GM12878 (cell line): Measurements from ENCODE around the gene ITIH5. TPM values are rescaled to one million over a fixed set of nuclear protein-coding genes. Genes with fewer than 3 reads are reported as not detected.

Experiments
- ATAC-seq: fragments of 200-7000 bp; cut with Tn5 transposase; 3 replicates; pipeline ENCODE4 v1.9.1; 2020; ENCODE audit warnings: mild to moderate bottlenecking, moderate library complexity
- BruUV-seq: library from RNA; stranded (reverse); fragments of 400-500 nt; replicated peaks from 2 replicates; lab custom pipeline; 2021; lab: Mats Ljungman, UMichigan
- CTCF ChIA-PET: fragments of 300-600 bp; sonication (Branson Sonifier 250); formaldehyde crosslinking; extraction: SDS; loops from one replicate; lab custom pipeline; 2021; ENCODE audit warnings: inconsistent platforms; lab: Yijun Ruan, JAX
- POLR2A ChIA-PET: fragments of 350-600 bp; formaldehyde crosslinking; extraction: SDS; loops from one replicate; lab custom pipeline; 2021; ENCODE audit warnings: inconsistent platforms; lab: Charles Lee
- RAD21 ChIA-PET: fragments of 300-600 bp; sonication (Branson Sonifier 250); formaldehyde crosslinking; loops from one replicate; lab custom pipeline; 2023; ENCODE audit warnings: antibody characterized with exemption; ENCODE audit not compliant: unreplicated experiment; lab: Charles Lee
- SMC1A ChIA-PET: fragments of 300-600 bp; sonication (Branson Sonifier 250); formaldehyde crosslinking; loops from one replicate; lab custom pipeline; 2023; ENCODE audit not compliant: unreplicated experiment, uncharacterized antibody; lab: Charles Lee
- DNase-seq: peaks from one replicate; pipeline ENCODE4 v3.0.0-alpha.2; 2011; ENCODE audit warnings: low read depth, low spot score
- FAIRE-seq: peaks from 3 replicates; lab custom pipeline; 2011; peaks lifted over from hg19 to GRCh38; lab: Jason Lieb, UNC
- H2AFZ ChIP-seq: 2 replicates; pipeline ENCODE4 v1.6.0; 2011; ENCODE audit warnings: low read depth, low read length, control low read depth; ENCODE audit not compliant: control insufficient read depth
- H3K27ac ChIP-seq: 2 replicates; pipeline ENCODE4 v1.5.1; 2011; ENCODE audit warnings: control low read depth; ENCODE audit not compliant: control insufficient read depth, insufficient read depth
- H3K27me3 ChIP-seq, 2 experiments: replicated peaks in 1 of 2; 2 replicates each; pipeline versions ENCODE4 v1.6.0 to v1.6.1; 2011; ENCODE audit warnings: low read length in 1 of 2; ENCODE audit not compliant: control insufficient read depth in 2 of 2, insufficient read depth in 2 of 2
- H3K36me3 ChIP-seq, 2 experiments: 2 replicates each; pipeline ENCODE4 v1.5.1; 2011; ENCODE audit warnings: low read length in 1 of 2; ENCODE audit not compliant: control insufficient read depth in 2 of 2, insufficient read depth in 2 of 2
- H3K4me1 ChIP-seq: 2 replicates; pipeline ENCODE4 v1.6.1; 2011; ENCODE audit warnings: mild to moderate bottlenecking, low read length, moderate library complexity, mixed read lengths; ENCODE audit not compliant: control insufficient read depth, insufficient read depth
- H3K4me2 ChIP-seq: 2 replicates; pipeline ENCODE4 v1.6.0; 2011; ENCODE audit warnings: control low read depth; ENCODE audit not compliant: control insufficient read depth, insufficient read depth
- H3K4me3 ChIP-seq: fragments of 200-600 bp; sonication (generic); 2 replicates; pipeline ENCODE4 v1.5.1; 2016
- H3K79me2 ChIP-seq: 2 replicates; pipeline ENCODE4 v1.6.0; 2011; ENCODE audit warnings: low read length; ENCODE audit not compliant: control insufficient read depth, insufficient read depth
- H3K9ac ChIP-seq: 2 replicates; pipeline ENCODE4 v1.8.0; 2011; ENCODE audit warnings: low read length, control low read depth, mixed read lengths; ENCODE audit not compliant: control insufficient read depth, insufficient read depth
- H3K9me3 ChIP-seq: replicated peaks from 3 replicates; pipeline ENCODE4 v1.5.1; 2011; ENCODE audit warnings: mild to moderate bottlenecking, low read length; ENCODE audit not compliant: control insufficient read depth, insufficient read depth
- H4K20me1 ChIP-seq: 2 replicates; pipeline ENCODE4 v1.6.0; 2011; ENCODE audit not compliant: control insufficient read depth, insufficient read depth
- CBFB ChIP-seq: IDR thresholded peaks from 2 replicates; pipeline ENCODE4 v1.6.1; 2016; ENCODE audit warnings: antibody characterized with exemption, low read depth
- CBX5 ChIP-seq: sonication (generic); IDR thresholded peaks from 2 replicates; pipeline ENCODE4 v1.6.1; 2016; ENCODE audit warnings: low read depth, moderate library complexity, mild to moderate bottlenecking, inconsistent platforms
- CEBPB ChIP-seq, 2 experiments: fragments of 150-350 bp in 1 of 2; IDR thresholded peaks; 2 replicates each; pipeline ENCODE4 v1.6.1; 2012 to 2014; ENCODE audit warnings: low read depth in 2 of 2, low read length in 2 of 2, borderline replicate concordance in 1 of 2, inconsistent platforms in 1 of 2
- GABPA ChIP-seq: IDR thresholded peaks from 2 replicates; pipeline ENCODE4 v1.6.1; 2014; ENCODE audit warnings: antibody characterized with exemption, low read depth, mild to moderate bottlenecking, inconsistent platforms
- HDGF ChIP-seq: fragments of 450-650 bp; IDR thresholded peaks from 2 replicates; pipeline ENCODE4 v1.6.1; 2016; ENCODE audit warnings: antibody characterized with exemption
- IKZF1 ChIP-seq: fragments of 450-650 bp; conservative IDR thresholded peaks from 2 replicates; pipeline ENCODE4 v1.6.1; 2017; ENCODE audit warnings: antibody characterized with exemption, mild to moderate bottlenecking
- JUNB ChIP-seq: IDR thresholded peaks from 2 replicates; pipeline ENCODE4 v1.6.1; 2016; ENCODE audit warnings: antibody characterized with exemption, mild to moderate bottlenecking
- NR2C2 ChIP-seq: IDR thresholded peaks from 2 replicates; pipeline ENCODE4 v1.6.1; 2011; ENCODE audit warnings: borderline replicate concordance, low read depth; ENCODE audit not compliant: control insufficient read depth, insufficient read length
- POU2F2 ChIP-seq: IDR thresholded peaks from 3 replicates; pipeline ENCODE4 v1.6.1; 2011; ENCODE audit warnings: low read depth, mild to moderate bottlenecking, low read length, borderline replicate concordance
- SMAD1 ChIP-seq: fragments of 450-650 bp; IDR thresholded peaks from 2 replicates; pipeline ENCODE4 v1.6.1; 2018; ENCODE audit warnings: mild to moderate bottlenecking, low read depth; ENCODE audit not compliant: partially characterized antibody
- SP1 ChIP-seq: IDR thresholded peaks from one replicate; pipeline ENCODE4 v1.6.1; 2011; ENCODE audit warnings: low read depth, low read length
- TAF1 ChIP-seq: IDR thresholded peaks from 2 replicates; pipeline ENCODE4 v1.6.1; 2011; ENCODE audit warnings: mild to moderate bottlenecking, low read depth, low read length, borderline replicate concordance
- WGBS: methylation state at CpG from one replicate; pipeline ENCODE4 v1.1.6; 2016; ENCODE audit warnings: low lambda C conversion rate; ENCODE audit not compliant: insufficient replicate concordance, insufficient coverage; ENCODE audit errors: missing lambda C conversion rate; 5-methylcytosine and 5-hydroxymethylcytosine counted together
- in situ Hi-C: fragments of 300-500 bp; cut with MboI; formaldehyde crosslinking; loops from 9 replicates; pipeline ENCODE4 v1.14.3; 2018; ENCODE audit warnings: mixed read lengths
- intact Hi-C: fragments of 100-400 bp; cut with micrococcal nuclease; formaldehyde crosslinking; loops from one replicate; pipeline ENCODE4 v1.14.2; 2022; ENCODE audit not compliant: unreplicated experiment
- polyA plus RNA-seq, 11 experiments: library from polyadenylated mRNA; depleted of rRNA in 4 of 11; unstranded in 6 of 11; stranded (reverse) in 5 of 11; fragments of >200 nt; fragmentation: Nextera tagmentation in 4 of 11; fragmentation: Illumina TruSeq in 1 of 11; extraction: Ambion mirVana in 4 of 11; extraction: Trizol in 1 of 11; gene quantifications; 1 replicate in 1 of 11; 2 replicates in 10 of 11; pipeline versions ENCODE4 v1.2.1 to v1.2.3, GENCODE V29; 2011 to 2016; ENCODE audit warnings: inconsistent platforms in 2 of 11, missing spikeins in 2 of 11, low read depth in 1 of 11
- total RNA-seq, 4 experiments: library from RNA; depleted of rRNA in 3 of 4; stranded (reverse); fragments of >200 nt in 3 of 4; fragmentation: Illumina TruSeq in 1 of 4; extraction: Trizol in 1 of 4; gene quantifications; 2 replicates each; pipeline versions ENCODE4 v1.2.1 to v1.2.3, GENCODE V29; 2013 to 2021
- TF ChIP-seq, protein P1 (sequence below): IDR thresholded peaks from 2 replicates; pipeline ENCODE4 v1.6.1; 2011; ENCODE audit warnings: borderline replicate concordance, low read depth, mild to moderate bottlenecking, moderate library complexity, mixed read lengths, low read length; ENCODE audit not compliant: insufficient read depth; ENCODE audit errors: extremely low read length
- TF ChIP-seq, protein P2 (sequence below): fragments of 450-650 bp; IDR thresholded peaks from 2 replicates; pipeline ENCODE4 v1.6.1; 2016; ENCODE audit warnings: mild to moderate bottlenecking
- TF ChIP-seq, protein P3 (sequence below): IDR thresholded peaks from 2 replicates; pipeline ENCODE4 v1.6.1; 2011; ENCODE audit warnings: low read depth, low read length, improper control_type of control experiment, borderline replicate concordance

Gene ITIH5
- total and polyA plus RNA-seq, 10 of the 15 experiments (the other 5 are each of a cell fraction or from before 2014, with no cell fraction given): 0.14 to 0.43 (median 0.21) TPM; not detected in 7

DNA sequence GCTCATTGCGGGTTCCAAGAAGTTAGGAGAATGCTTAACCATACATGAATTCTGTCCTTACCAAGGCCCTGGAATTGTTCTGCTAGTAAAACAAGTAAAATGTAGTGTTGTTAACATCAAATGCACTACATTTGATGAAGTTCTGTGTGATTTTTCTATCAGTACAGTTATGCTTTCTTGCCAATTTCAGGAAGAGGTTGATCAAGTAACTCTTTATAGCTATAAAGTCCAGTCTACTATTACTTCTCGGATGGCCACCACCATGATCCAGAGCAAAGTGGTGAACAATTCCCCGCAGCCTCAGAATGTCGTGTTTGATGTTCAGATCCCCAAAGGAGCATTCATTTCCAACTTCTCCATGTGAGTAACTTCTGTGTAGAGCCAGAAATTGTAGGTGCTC, 42.1 kb upstream of the ITIH5 start (continued):
- TF ChIP-seq, protein P1, sequence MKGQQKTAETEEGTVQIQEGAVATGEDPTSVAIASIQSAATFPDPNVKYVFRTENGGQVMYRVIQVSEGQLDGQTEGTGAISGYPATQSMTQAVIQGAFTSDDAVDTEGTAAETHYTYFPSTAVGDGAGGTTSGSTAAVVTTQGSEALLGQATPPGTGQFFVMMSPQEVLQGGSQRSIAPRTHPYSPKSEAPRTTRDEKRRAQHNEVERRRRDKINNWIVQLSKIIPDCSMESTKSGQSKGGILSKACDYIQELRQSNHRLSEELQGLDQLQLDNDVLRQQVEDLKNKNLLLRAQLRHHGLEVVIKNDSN: no peak
- no peak for TF ChIP-seq SP1

- no peak overlapping the region for H3K4me2 ChIP-seq
- ChIA-PET CTCF (interaction anchor here (0.9 to 2.4 kb wide), 5 partner anchors 10 to 183 kb away, joined by 3 to 11 read pairs (median 5); no protein-coding TSS in a partner anchor), SMC1A (interaction anchor here (1.0 to 1.1 kb wide), 3 partner anchors 15 to 182 kb away, joined by 3 to 4 read pairs (median 3); no protein-coding TSS in a partner anchor), POLR2A (no interaction called here), RAD21 (interaction anchor here (1.1 to 1.5 kb wide), 2 partner anchors 21 to 183 kb away, joined by 6 read pairs; no protein-coding TSS in a partner anchor)
- no peaks in the 10 kb centered on the region for H3K4me1 ChIP-seq
- BruUV-seq: no TSS peak
- no peaks in the 10 kb centered on the region for H3K79me2 ChIP-seq
- no peak for DNase-seq
- H4K20me1 ChIP-seq: no peaks in the 10 kb centered on the region
- no peak for FAIRE-seq
- H3K4me3 ChIP-seq: no peak overlapping the region
- H3K27me3 ChIP-seq: peaks cover 0 to 10% of the 10 kb centered on the region in 2 experiments; a peak in 3 of 4 replicates
- no peaks in the 10 kb centered on the region for H3K9me3 ChIP-seq
- WGBS: 25% methylated on average over 5 of the region's 5 CpGs
- H3K36me3 ChIP-seq: no peaks in the 10 kb centered on the region
- intact Hi-C loops: no loop called here
- H3K27ac ChIP-seq: no peak overlapping the region
- in situ Hi-C loops: no loop called here
- H2AFZ ChIP-seq: no peak overlapping the region
- no peak for ATAC-seq
- H3K9ac ChIP-seq: no peak overlapping the region
- TF ChIP-seq TAF1 (no peak), GABPA (no peak), HDGF (no peak), SMAD1 (no peak), CBX5 (no peak), IKZF1 (no peak), CBFB (no peak), POU2F2 (no peak), CEBPB (IDR thresholded peaks at IDR 0.05; ENCODE audit: borderline replicate concordance in 1 of 2, low read depth in 2 of 2, low read length in 2 of 2) (no peak), NR2C2 (no peak), JUNB (no peak)
- TF ChIP-seq, protein P2, sequence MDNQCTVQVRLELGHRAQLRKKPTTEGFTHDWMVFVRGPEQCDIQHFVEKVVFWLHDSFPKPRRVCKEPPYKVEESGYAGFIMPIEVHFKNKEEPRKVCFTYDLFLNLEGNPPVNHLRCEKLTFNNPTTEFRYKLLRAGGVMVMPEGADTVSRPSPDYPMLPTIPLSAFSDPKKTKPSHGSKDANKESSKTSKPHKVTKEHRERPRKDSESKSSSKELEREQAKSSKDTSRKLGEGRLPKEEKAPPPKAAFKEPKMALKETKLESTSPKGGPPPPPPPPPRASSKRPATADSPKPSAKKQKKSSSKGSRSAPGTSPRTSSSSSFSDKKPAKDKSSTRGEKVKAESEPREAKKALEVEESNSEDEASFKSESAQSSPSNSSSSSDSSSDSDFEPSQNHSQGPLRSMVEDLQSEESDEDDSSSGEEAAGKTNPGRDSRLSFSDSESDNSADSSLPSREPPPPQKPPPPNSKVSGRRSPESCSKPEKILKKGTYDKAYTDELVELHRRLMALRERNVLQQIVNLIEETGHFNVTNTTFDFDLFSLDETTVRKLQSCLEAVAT: no peak
- TF ChIP-seq, protein P3, sequence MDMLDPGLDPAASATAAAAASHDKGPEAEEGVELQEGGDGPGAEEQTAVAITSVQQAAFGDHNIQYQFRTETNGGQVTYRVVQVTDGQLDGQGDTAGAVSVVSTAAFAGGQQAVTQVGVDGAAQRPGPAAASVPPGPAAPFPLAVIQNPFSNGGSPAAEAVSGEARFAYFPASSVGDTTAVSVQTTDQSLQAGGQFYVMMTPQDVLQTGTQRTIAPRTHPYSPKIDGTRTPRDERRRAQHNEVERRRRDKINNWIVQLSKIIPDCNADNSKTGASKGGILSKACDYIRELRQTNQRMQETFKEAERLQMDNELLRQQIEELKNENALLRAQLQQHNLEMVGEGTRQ: no peak
Measured at GRCh38 chr10:7707858-7708622, 41.3 kb upstream of the ITIH5 start.
